HG02885 (cell line): ENCODE results near the gene ZNF263.

Source experiments
- ATAC-seq: cut with Tn5 transposase; IDR thresholded peaks from one replicate; pipeline ENCODE4 v1.9.1; 2021; ENCODE audit warnings: mild to moderate bottlenecking; ENCODE audit not compliant: unreplicated experiment, poor library complexity

Gene ZNF263

DNA sequence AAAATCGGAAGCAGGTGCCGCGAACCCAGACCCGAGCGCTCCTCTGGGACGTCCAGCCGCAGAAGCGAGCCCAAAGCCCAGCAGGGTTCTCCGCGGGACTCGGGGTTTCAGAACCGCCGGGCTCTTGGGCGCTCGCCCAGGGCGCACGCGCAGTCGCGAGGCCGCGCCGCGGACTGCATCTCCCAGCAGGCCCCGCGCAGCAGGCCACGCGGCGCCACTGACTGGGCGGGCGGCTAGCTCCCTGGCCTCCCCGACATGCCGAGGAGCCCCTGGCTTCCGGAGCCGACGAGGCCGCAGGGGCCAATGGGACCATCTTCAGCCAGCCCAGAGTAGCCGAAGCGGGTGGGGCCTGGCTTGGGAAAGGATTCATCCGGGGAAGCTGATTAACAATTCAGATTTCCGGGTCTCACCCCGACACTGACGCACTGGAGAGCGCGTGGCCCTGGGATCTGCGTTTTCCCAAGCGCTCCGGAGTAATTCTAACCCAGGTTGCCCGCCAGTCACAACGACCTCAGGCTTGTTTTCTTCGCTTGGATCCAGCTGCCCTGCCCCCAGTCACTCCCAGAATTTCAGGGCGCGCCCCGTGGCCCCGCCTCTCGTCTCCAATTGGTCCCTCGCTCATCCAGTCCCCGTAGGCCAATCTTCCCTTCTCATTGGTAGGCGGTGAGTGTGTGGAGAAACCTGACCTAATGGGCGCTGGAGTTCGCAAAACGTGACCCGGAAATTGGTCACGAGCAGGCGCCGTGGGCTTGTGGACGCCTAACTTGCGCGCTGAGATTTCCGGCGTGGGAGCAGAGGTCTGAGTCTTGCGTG is at the start of gene ZNF263:
ZNF263 (plus strand) TSS at position 762 of the 813 bp plus-strand sequence. CDS start 328 bp downstream, outside the sequence.
- ATAC-seq: peak; percentile 80

DNA sequence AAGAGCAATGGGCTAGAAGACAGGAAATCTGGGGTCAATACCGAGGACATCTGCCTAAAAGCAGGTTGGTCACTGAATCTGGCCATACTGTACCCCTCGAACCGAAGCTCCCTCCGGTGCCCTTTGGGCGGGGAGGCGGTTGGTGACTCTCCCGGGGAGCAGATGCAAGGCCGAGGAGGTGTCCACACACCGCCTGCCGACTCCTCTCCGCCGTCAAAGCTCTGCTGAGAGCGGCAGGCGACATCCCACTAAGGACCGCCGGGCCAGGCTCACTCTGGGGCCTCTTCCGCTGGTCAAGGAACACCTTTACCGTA is 48.8 kb upstream of the ZNF263 start:
- ATAC-seq: no peak

DNA sequence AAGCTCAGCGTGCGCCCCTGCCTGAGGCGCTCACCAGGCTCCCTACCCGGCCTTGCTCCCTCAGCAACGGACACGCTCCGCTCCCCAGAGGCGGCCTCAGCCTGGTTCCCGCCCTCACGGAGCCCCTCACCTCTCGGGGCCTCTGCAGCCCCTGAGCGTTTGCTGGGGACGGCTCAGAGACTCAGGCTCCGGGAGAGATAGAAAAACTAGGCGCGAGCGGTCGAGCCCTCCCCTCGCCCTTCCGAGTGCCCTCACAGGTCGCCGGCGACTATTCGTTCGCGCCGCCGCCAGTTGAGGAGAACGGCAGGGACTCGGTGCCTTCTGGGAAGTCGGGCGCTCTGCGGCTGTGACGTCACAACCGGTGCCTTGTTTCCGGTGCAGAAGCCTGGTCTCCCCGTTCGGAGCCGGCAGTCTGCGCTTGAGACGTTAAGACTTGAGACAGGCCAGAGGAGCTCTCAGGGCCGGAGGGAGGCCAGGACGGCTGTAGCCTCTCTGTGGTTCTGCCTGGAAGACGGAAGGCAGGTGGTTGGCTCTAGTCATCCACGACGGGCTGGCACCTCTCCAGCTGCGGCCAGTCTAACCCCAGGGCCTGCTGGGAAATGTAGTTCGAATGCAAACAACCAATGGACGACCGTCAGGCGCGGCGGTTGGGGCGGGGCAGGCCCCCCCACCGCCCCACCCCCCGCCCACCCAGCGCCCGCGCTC is 48.3 kb upstream of the ZNF263 start, which contains the start of gene ZNF200:
ZNF200 (minus strand) TSS at position 302 of the 705 bp plus-strand sequence. CDS start 1,403 bp downstream, outside the sequence.
- peak; percentile 94 for ATAC-seq

DNA sequence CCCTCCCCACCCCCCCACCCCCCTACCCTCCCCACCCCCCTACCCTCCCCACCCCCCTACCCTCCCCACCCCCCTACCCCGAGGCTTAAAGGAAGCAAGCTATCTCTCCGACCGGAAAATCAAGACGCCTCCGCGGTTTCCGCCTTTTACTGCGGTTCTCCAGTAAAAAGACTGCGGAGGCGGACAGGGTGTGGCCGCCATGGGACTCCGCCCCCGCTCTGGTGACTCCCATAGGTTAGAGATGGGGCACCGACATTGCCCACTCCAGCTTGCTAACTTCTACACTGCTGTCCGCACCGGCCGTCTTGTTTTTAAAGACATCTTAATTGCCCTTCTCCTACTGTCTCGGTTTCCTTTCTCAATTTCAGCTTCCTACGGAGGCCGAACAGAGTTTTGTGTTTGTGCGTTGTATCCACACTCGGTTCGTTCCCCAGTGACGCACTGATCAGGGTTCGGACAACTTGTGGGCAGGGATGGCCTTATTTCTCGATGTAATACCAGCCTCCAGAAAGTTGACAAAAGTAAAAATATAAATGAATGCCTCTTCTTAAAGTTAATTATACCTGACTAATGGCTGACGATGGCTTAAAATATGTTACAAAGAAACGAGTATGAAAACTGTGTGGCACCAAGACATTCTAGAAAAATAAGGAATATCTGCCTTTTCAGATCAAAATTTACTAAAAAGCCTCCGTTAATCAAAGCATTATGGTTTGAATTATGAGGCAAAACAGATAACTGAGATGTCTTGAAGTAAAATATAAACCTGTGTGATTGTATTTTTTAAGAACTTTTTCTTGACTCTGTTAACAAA is 47.2 kb upstream of the ZNF263 start:
- ATAC-seq: no peak

DNA sequence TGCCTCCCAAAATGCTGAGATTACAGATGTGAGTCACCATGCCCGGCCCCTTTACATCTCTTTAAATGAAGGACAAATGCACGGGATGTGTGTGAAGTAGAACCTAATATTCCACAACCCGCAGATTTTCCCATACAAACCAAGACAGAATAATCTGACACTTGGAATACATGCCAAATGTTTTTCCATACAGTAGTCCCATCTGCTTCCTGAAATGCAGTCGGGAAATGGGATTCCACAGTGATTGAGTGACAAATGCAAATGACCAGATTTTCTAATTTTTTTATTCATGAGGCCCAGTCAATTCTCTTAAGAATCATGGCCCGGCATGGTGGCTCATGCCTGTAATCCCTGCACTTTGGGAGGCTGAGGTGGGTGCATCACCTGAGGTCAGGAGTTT is 41.5 kb upstream of the ZNF263 start:
- ATAC-seq: no peak

DNA sequence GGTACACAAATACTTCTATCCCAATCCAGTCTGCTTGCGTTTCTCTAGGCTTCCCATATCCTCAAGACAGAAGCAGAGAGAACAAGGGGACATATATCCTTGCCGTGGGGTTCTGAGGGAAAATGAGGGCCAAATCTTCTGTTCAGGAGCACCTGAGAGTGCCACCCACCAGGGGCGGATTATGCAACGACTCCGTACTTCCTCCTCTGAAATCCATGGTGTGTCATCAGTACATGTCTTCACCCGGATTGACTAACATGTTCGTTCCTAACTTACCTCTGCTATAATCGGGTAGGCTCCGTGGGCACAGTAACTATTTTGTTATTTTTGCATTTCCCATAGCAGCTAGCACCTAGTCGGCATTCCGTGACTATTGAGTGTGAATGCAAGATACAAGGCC is 40.6 kb upstream of the ZNF263 start:
- no peak for ATAC-seq

DNA sequence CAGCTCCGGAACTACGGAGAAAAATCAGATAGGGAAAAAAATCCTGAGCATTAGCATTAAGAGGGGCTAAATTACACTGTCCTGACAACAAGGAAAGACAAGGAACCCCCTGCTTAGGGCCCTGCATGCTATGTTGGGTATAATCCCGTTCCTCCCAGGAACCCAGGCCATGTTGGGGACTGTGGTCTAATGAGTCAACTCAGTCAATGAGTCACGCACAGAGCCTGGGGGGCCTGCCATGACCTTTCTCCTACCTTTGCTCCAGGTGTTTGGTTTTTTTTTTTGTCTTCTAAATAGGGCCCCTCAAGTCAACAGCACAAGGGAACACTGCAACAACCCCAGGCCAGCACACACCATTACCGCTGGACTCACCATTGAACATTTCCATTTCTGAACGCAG is 39.4 kb upstream of the ZNF263 start:
- ATAC-seq: no peak

DNA sequence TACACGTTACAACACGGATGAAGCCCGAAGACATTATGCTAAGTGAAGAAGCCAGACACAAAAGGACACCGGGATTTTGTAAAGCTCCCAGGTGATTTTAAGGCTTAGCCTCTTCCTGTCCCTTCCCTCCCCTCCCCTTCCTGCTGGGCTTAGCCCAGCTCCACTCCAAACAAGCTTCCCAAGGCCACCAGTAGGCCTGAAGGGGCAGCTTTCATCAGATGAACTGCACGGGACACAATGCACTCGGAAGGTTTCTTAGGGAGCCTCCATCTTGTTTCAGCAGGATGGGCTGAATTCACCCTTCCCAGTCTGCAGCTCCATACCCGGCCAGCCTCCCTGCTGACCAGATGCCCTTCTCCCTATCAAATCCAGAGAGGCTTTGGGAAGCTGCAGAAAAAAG is 37.3 kb upstream of the ZNF263 start:
- ATAC-seq: no peak

DNA sequence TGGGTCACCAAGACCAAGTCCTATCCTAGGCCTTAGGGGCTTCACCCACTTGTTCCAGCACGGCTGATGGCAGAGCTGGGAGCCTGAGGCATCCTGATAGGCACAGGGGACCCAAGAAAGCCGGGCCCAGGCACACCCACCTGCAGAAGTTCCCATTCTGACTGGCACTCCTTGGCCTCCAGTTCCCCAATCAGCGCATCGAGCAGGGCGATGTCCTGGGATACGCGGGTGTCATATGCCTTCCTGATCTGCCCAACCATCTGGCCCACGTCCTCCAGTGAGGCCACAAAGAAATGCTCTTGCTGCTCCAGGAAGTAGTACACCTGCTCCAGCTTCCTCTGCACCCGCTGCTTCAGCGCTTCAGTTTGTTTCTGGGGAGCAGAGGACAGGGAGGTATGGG is 36.4 kb upstream of the ZNF263 start:
- ATAC-seq: no peak

DNA sequence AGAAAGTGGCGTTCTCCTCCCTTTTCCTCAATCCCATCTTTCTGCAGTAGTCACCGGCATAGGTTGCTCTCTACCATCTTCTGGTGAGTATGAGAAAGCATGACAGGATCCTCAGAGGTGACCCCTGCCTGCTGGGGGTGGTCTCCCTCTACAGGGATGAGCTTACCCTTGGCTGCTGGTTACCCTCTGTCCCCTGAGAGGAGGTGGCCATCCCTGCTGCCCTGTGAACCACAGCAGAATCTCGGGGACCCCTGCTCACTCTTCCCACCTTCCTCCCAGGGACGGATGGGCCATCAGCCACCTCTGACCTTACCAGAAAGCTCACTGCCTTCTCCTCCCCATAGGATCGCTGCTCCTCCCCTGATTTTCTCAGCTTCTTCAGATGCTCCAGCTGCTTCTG is 34.7 kb upstream of the ZNF263 start:
- no peak for ATAC-seq

DNA sequence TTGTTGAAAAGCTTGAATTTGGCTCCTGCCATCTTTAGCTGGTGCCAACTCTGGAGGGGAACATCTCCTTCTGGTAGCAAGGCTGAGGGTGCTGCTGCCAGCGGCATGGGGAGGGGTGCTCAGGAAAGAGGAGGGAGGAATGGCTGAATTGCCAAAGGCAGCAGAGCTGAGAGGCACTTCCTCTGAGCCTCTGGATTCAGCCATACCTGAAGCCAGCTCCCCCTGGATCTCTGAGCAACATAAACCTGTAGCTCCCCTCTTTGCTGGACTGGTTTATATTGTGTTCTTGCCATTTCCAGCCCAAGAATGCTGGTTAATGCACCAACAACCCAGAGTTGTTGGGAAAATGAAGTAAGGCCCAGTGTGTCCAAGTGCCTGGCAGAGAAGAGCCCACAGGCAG is 34.3 kb upstream of the ZNF263 start:
- no peak for ATAC-seq

DNA sequence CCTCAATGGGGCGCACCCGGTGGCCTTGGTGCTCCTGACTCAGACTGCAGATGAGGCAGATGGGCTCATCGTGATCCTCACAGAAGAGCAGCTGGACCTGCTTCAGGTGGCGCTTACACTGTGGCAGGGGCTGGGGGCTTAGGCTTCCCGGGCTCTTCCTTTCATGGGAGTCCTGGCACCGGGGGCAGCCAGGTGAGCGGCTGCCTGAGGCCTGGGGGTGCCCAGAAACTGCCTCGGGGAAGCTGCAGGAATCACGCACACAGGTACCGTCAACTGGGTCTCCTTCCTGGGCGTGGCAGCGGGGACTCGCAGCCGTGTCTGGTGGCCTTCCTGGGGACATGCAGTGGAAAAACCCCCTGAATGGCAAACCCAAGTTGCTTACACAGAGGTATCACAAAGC is 33.8 kb upstream of the ZNF263 start:
- ATAC-seq: no peak

DNA sequence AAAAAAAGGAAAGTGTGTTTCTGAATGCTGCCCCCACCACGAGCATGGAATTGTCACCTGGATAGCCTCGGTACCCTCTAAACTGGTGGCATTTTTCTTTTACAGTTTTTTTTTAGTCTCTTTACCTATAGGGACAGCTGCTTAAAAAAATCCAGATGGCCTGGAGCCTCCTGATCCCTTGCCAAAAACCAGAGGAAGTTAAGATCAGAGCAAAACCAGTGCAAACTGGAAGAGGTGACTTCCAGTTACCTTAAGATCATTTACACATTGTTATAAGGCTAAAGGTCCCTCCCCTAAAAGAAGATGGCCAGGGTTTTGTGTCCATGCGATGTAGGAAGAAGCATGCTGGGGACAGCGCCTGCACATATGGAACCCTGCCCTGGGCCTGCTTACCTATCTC is 30.3 kb upstream of the ZNF263 start:
- ATAC-seq: no peak

DNA sequence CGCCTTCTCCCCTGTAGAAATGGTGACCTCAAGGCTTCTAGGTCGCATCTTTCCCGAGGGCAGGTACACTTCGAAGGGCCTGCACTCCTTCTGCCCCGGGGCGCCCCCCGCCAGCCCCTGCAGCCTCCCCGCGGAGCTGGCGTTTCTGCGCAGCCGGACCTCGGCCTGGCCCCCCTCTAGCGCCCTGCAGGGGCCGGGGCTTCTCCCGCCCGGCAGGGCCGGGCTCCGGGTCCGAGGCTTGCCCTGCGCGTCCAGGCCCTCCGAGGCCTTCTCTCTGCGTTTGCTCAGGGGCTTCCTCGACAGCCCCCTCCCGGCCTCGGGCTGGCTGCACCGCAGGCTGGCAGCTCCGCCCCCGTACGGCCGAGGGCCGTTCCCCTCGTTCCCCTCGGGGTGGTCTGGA is 29.0 kb upstream of the ZNF263 start:
- no peak for ATAC-seq

DNA sequence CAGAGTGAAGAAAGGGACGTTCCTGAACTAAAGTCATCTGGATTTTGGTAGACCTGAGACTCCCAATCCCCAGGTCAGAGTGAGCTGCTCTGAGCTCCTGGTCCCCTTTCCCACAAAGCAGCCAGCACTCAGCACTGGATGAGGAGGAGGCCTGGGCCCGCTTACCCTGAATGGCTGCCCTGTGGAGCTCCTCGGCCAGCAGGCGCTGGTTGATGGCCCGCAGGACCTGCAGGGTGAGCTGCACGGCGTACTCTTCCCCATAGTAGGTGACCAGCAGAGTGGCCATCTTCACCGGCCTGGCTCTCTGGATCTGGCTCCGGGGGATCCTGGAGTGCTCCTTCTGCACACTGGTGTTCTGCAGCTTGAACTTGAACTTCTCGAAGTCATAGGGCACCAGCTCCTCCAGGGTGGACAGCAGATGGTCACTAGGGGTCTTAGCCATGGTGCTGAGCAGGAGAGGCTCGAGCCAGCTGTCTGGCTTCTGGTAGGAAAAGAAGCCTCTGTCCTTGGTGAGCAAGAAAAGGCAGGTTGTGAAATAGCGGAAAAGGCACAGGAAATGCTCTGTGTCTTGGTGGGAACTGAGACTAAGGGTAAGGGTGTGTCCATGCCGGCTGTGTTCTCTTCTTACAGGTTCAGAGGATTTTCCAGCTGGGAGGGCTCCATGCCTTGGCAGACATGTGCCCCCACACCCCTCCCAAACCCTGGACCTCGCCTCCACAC is 27.0 kb upstream of the ZNF263 start, which contains the start of gene MEFV:
MEFV (minus strand) TSS at position 488 of the 720 bp plus-strand sequence; CDS start at position 442, 46 bp downstream.
- no peak for ATAC-seq

DNA sequence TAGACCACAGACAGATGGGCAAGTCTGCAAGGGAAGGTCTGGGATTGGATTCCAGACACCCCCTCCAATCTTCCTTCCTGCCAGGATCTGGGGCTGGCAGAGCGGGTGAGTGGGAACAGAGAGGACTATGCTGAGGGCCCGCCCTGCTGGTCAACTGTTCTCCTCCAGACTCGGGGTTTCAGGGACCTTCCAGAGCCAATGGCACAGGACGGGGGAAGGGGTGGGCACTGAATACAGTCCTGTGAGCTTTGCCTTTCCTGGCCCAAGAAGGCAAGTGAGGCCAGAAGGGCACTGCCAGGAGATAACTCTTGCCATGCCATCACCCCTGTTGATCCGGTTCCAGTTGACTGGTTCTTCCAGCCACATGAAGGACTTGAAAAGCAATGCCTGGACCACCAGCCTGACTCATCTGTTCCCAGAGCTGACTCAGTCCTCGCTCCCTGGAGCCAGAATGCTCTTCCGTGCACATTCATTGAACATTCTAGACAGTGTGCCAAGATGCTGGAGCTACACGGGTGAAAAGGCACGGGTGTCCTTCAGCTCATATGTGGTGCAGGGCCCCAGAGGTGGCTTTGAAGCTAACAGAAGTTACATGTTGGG is 26.3 kb upstream of the ZNF263 start:
- ATAC-seq: no peak

DNA sequence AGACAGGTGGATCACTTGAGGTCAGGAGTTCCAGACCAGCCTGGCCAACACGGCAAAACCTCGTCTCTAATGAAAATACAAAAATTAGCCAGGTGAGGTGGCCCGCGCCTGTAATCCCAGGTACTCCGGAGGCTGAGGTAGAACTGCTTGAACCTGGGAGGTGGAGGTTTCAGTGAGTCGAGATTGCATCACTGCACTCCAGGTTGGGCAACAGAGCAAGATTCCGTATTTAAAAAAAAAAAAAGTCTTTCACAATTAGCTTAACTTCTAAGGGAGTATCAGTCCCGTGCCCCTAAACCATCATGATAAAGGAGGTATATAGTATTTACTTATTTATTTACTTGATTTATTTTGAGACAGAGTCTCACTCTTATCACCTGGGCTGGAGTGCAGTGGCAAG is 23.5 kb upstream of the ZNF263 start:
- ATAC-seq: no peak

DNA sequence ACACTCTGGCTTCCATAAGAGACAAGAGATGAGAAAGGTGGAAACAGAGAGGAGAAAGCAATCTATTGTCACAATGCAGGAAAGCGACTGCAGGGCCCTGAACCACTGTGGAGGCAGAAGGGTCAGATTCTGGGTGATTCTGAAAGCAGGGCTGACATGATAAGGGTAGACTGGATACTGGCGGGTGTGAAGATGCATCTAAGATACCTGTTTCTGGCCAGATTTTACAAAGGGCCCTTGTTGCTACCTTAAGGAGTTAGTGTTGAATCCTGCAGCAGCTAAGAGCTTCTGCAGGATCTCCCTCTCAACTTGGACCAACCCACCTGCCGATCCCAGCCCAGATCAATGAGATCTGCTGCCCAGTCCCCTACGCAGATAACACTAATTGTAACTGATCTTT is 20.8 kb upstream of the ZNF263 start:
- no peak for ATAC-seq

DNA sequence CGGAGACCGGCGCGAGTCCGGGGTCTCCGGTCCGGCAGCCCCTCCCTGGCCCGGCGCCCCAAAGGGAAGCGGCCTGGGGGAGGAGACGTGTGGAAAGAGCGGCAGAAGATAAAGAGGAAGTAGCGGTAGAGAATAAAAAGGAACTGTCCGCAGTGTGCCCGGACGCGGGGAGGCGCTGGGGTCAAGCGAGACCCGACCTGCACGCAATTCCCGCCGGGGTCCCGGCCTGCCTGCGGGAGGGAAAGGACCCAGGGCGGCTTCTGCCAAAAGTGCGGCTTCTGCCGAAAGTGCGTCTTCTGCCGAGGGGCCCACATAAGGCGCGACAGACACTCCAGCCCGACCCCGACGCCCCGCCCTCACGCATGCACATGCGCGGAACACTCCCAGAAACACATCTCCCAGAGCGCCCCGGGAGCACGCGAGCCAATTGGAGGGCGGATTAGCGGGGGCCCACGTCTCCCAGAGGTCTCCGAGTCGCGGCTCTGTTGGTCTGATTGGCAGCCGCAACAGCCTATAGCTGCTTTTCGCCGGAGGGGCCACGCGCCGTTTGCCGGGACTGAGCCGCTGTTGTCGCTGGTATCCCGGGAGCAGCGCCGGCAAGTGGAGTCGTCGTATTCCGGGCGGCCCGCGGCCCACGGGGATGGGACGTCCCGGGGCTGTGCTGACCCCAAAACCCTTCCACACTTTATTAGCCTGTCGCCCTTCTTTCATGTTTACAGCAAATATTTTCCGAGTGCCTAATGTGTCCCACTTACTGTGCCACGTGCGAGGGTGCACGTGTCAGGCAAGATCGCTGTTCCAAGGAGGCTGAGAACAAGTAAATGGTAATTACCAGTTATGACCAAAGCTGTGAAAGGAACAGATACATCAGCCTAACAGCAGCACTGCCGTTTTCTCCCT is 18.9 kb upstream of the ZNF263 start:
- peak; percentile 87 for ATAC-seq
